ENCODE data around the gene IRF7.

The IRF7 gene

DNA sequence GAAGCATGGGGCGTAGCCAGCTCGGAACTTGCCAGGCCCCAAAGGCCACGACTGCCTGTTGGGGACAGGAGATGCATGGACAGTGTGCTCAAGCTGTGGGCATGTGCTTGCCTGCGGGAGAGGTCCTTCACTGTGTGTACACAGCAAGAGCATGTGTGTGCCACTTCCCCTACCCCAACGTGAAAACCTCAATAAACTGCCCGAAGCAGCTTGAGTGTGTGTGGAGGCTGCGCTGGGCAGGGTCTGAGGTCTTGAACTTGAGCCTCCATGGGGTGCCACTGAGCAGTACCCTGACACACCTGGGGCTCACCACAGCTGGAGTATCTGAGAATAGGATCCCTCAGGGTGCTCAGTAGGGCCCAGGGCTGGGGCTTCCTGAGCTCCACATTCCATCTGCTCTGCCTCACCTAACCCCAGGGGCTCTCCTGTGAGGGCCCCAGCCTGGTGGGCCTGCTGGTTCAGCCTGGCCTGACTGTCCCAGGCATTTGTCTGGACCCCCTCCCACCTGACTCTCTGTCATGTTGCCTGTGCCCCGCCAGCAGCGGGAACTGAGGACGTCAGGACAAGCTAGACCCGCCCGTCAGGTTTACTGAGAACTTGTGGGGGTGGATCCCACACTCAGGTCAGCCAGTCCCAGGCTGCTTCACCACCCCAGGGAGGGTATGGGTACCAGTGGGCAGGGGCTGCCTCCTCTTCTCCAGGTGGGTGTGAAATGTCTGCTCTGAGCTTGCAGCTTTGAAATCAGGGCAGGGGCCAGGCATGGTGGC, 51.8 kb downstream of the IRF7 start:
- Histone ChIP-seq H3K4me3 (ENCODE audit: insufficient read depth, low read depth, low read length, poor library complexity, severe bottlenecking) (no peak overlapping the region), H3K4me1 (ENCODE audit: control insufficient read depth, insufficient read depth, low read length, poor library complexity, severe bottlenecking) (peaks cover 26% of the 10 kb centered on the region), H3K27ac (ENCODE audit: insufficient read depth, low read length, poor library complexity, severe bottlenecking) (no peak overlapping the region), H3K9me3 (ENCODE audit: control insufficient read depth, low read length) (no peaks in the 10 kb centered on the region), H3K36me3 (ENCODE audit: control insufficient read depth, insufficient read depth, low read length) (peaks cover 7% of the 10 kb centered on the region), H3K27me3 (replicated peaks; ENCODE audit: control insufficient read depth, insufficient read depth, low read length, poor library complexity, severe bottlenecking) (no peaks in the 10 kb centered on the region)
- DNase-seq, result no peak

GRCh38 chr11:563066-563811, 52.5 kb downstream of the IRF7 start:
- Histone ChIP-seq H3K9me3 (ENCODE audit: control insufficient read depth, low read length) (no peaks in the 10 kb centered on the region), H3K27ac (ENCODE audit: insufficient read depth, low read length, poor library complexity, severe bottlenecking) (no peak overlapping the region), H3K27me3 (replicated peaks; ENCODE audit: control insufficient read depth, insufficient read depth, low read length, poor library complexity, severe bottlenecking) (no peaks in the 10 kb centered on the region), H3K4me1 (ENCODE audit: control insufficient read depth, insufficient read depth, low read length, poor library complexity, severe bottlenecking) (peaks cover 24% of the 10 kb centered on the region), H3K36me3 (ENCODE audit: control insufficient read depth, insufficient read depth, low read length) (peaks cover 7% of the 10 kb centered on the region), H3K4me3 (ENCODE audit: insufficient read depth, low read depth, low read length, poor library complexity, severe bottlenecking) (no peak overlapping the region)
- DNase-seq, result no peak
